ENCODE data around the gene L1CAM.

Gene L1CAM

GRCh38 chrX:153827016-153827415, 59.0 kb downstream of the L1CAM start:
- TF ChIP-seq CTCF (conservative IDR thresholded peaks at IDR 0.05; ENCODE audit: low read depth): no peak
- no peak overlapping the region for H3K27ac ChIP-seq
- ChIA-PET POLR2A (ENCODE audit: low non-redundant PET) (no interaction called here), CTCF (no interaction called here)
- no peak for DNase-seq (ENCODE audit: low spot score)

GRCh38 chrX:153825042-153825441, 60.9 kb downstream of the L1CAM start:
- POLR2A ChIA-PET (ENCODE audit: low non-redundant PET): no interaction called here
- no peak for TF ChIP-seq CTCF (conservative IDR thresholded peaks at IDR 0.05; ENCODE audit: low read depth)
- no peak for DNase-seq (ENCODE audit: low spot score)
- no peak overlapping the region for H3K27ac ChIP-seq
- CTCF ChIA-PET: no interaction called here

GRCh38 chrX:153824348-153824747, 61.6 kb downstream of the L1CAM start:
- CTCF ChIA-PET: no interaction called here
- H3K27ac ChIP-seq: no peak overlapping the region
- DNase-seq (ENCODE audit: low spot score): no peak
- TF ChIP-seq CTCF (conservative IDR thresholded peaks at IDR 0.05; ENCODE audit: low read depth): no peak
- POLR2A ChIA-PET (ENCODE audit: low non-redundant PET): no interaction called here

GRCh38 chrX:153821066-153821465, 64.9 kb downstream of the L1CAM start:
- DNase-seq (ENCODE audit: low spot score): no peak
- ChIA-PET POLR2A (ENCODE audit: low non-redundant PET) (no interaction called here), CTCF (interaction anchor here (0.6 kb wide), 1 partner anchor 65 kb away, joined by 4 read pairs; no protein-coding TSS in a partner anchor)
- H3K27ac ChIP-seq: no peak overlapping the region
- TF ChIP-seq CTCF (conservative IDR thresholded peaks at IDR 0.05; ENCODE audit: low read depth): no peak

- POLR2A ChIA-PET (ENCODE audit: low non-redundant PET): no interaction called here
- DNase-seq (ENCODE audit: low spot score): no peak
These were observed 65.4 kb downstream of the L1CAM start for GRCh38 chrX:153820601-153821000.

GRCh38 chrX:153819384-153820040, 66.5 kb downstream of the L1CAM start:
- no peak for DNase-seq (ENCODE audit: low spot score)

More at GRCh38 chrX:153820601-153821000, 65.4 kb downstream of the L1CAM start:
- no peak for TF ChIP-seq CTCF (conservative IDR thresholded peaks at IDR 0.05; ENCODE audit: low read depth)
- H3K27ac ChIP-seq: no peak overlapping the region
- CTCF ChIA-PET: interaction anchor here (0.7 kb wide), 1 partner anchor 161 kb away, joined by 8 read pairs; no protein-coding TSS in a partner anchor

More at GRCh38 chrX:153819384-153820040, 66.5 kb downstream of the L1CAM start:
- H3K27ac ChIP-seq: no peak overlapping the region
- CTCF ChIA-PET: interaction anchor here (0.6 to 1.1 kb wide), 4 partner anchors 52 to 495 kb away, joined by 3 to 8 read pairs (median 4); no protein-coding TSS in a partner anchor
- no peak for TF ChIP-seq CTCF (conservative IDR thresholded peaks at IDR 0.05; ENCODE audit: low read depth)
- POLR2A ChIA-PET (ENCODE audit: low non-redundant PET): no interaction called here
